HT-29 (cell line): ENCODE measurements around the gene ASB16. TPM values are rescaled to one million over a fixed set of nuclear protein-coding genes. Genes with fewer than 3 reads are reported as not detected.
A peak's percentile ranks its signal among the peaks of the same experiment; 100 is the strongest.

Source experiments
- DNase-seq: peaks from one replicate; pipeline ENCODE4 v3.0.0-alpha.2; 2015; ENCODE audit warnings: low spot score
- total RNA-seq: library from RNA; depleted of rRNA; stranded (reverse); fragments of >200 nt; shearing (Covaris generic); gene quantifications from 2 replicates; pipeline ENCODE4 v1.2.3, GENCODE V29; 2014

The ASB16 gene
- total RNA-seq, 1 experiment from 2014 or later, result 0.03 TPM

DNA sequence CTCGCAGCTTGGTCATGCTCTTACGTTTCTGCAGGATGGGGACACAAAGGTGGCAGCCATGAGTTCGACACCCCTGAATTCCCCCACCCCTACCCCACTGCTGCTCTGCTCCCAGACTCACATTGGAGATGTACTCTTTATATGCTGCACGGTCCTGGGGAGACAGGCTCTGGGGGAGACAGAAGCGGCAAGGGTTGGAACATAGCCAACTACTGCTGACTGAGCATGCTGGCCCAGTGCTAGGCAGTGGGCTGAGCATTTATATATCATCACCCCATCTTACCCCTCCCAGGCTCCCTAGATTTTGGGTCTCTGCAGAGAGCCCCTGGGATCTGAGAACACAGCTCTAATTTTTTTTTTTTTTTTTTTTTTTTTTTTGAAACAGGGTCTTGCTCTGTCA lies 37.2 kb downstream of the ASB16 start:
- no peak for DNase-seq

DNA sequence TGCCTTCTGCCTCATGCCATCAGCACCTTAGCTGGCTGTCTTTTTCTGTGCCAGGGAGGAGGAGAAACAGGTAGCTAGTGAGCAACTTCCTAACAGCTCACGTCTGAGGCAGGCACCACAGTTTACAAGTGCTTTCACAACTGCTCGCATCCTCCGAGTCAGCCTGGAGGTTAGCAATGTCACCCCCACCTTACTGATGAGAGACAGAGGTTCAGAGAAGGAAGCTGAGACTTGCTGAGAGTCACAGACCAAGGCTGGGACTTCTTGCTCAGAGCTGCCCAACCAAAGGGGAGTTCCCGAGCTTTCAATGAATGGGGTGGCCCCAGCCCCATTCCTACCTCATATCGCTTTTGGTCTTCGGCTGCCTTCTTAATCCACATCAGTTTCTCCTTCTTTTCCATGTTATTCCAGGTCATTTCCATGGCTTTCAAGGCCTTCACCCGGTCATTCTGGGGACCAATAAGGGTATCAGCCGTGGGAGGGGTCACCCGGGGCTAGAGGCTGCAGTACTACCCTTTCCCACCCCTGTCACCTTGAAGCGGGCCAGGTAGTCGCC lies 39.4 kb downstream of the ASB16 start:
- DNase-seq, result no peak

DNA sequence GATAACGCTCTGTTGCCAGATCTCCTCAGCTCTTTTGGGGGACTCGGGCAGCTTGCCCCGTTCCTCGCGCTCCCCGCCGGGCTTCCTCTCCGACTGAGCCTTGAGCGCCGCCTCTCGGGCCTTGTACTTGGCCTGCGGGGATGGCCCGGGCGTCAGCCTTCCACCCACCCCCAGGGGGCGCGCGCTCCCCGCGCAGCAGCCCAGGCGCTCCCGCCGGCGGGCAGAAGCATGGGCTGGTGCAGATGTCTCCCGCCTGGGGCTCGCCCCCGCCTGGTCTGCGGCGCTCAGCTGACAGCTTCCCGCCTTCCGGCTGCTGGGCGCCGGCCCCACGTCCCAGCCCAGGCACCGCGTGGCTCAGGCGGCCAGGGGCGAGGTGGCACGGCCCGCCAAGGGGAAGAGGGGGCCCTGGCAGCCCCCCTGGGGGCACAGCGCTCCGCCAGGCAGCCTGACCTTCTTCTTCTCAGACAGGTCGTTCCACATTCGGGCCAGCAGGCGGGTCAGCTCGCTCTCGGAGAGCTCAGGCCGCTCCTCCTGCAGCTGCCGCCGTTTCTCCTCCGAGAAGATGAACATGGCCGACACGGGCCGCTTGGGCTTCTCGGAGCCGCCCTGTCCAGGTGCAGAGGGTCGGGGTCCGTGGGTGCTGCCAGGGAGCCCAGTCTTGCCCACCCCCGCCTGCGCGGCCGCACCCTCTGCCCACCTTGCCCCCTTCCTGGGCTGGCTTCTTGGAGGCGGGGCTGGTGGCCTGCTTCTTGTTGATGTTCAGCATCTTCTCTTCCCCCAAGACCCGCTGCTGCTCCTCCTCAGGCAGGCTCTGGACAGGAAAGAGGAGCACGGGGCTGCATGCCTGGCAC lies 40.1 kb downstream of the ASB16 start:
- DNase-seq, result peak; percentile 85

DNA sequence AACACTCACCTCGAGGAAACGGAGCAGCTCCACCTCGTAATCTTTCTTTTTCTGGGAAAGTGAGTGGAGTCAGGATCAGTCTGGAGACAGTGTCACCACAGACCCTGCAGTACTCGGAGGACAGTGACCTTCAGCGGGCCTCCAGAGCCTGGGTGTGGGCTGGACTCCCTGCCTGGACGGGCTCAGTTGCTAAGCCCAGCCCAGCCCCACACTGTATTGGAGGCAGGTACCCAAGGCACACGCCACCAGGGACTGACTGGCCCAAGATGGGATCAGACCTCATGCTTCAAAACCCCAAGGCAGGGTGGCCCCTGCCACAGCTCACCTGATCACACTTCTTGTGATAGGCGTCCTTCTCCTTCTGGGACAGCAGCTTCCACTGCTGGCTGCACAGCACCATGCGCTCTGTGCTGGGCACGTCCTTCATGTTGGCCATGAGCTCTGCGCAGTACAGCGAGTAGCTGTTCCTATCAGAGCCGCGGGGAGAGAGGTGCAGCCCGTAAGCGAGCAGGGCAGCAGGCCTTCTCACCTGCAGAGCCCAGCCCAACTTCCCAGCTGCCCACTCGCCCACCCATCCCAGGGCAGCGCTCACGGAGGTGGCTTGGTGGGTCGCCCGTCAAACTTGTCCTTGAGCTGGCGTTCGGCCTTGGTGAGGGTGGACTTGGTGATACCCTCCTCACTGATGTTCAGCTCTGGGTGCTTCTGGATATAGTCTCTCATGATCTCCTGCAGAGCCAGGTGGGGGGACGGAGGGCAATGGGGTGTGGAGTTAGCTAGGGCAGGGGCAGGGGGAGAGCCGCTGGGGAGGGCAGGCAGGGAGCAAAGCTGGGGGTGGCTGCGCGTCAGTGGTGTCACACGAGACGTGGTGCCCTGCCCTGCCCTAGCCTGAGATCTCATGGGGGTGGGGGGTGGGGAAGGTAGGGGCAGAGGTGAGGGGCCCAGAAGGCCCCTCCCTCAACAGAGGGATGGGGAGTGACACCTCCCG lies 41.1 kb downstream of the ASB16 start:
- DNase-seq, result no peak

DNA sequence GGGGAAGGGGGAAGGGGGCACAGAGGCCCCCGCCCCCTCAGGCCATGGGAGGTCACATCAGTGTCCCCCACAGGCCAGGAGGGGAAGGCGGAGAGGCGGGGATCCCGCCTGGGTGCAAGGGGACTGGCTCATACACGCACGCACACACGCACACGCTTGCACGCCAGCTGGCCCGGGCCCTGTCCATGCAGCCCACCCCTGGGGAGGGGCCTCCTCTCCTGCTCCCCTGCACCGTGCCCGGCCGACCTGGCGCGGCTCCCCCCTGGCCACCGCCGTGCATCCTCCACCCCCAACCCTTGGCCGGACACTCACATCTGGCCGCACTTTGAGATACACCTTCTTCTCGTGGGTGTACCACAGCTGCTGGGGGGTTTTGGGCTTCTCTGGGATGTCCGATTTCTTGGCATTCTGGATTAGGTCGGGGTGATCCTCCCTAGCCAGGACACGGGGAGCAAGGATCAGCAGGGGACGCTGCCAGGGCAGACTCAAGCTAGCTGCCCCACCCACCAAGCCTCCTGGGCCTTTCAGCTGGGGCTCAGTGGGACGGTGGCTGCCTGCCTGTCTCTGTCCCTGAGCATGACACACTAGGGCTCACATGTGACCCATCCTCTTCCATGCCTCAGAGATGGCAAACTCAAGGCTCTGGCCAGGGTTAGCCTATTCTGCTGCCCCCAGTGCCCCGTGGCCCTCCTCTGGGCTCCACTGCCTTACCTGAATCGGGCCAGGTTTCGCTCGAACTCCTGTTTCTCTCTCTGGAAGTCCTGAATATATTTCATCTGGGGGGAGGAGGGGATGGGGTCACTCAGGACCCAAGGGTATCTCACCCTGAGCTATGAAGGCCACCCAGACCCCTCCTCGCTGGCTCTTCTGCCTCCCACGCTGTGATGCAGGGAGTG lies 42.3 kb downstream of the ASB16 start:
- no peak for DNase-seq

DNA sequence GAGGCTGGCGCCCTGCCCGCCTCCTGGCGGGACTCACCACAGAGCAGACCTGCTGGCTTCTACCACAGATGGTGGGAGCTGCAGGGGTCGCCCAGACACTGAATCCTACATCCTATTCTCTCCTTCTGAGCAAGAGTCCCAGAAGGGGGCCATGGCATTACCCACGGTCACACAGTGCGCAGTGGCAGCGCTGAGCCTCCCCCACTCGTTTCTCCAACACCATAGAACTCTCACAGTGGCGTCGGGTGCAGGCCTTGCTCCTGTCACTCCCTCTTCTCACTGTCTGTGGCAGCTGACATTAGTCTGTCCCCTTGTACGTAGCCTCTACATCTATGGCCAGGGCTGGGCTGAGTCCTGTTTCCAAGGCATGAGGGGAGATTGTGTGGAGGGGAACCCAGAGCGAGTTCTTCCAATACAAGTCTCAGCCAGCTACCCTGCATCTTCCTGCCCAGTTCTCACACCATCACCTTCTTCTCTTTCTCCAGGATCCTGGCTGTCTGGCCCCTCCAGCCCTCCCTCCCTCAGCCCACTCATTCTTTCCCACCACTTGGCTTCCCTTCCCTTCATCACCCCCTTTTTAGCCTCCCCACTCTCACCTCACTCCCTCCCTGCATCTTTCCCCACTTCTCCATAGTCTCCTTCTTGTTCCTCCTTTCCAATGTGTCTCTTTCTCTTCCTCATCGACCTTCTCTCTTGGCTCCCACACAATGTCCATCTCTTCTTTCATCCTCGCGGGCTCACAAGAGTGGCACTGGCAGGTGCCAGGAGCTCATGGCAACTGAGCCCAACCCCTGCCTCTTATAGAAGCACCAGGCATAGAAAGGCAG lies 43.1 kb downstream of the ASB16 start:
- no peak for DNase-seq

DNA sequence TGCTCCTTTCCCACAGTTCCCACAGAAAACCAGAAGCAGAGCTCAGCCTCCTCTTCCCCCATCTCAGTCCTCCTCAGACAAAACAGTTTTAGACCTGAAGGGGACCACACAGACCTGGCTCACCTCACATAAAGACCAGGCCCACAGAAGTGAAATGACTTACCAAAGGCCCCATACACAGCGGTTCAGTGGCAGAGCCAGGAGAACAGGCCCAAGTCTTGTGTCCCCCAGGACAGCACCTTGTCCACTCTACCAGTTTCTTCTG lies 43.7 kb downstream of the ASB16 start:
- no peak for DNase-seq

DNA sequence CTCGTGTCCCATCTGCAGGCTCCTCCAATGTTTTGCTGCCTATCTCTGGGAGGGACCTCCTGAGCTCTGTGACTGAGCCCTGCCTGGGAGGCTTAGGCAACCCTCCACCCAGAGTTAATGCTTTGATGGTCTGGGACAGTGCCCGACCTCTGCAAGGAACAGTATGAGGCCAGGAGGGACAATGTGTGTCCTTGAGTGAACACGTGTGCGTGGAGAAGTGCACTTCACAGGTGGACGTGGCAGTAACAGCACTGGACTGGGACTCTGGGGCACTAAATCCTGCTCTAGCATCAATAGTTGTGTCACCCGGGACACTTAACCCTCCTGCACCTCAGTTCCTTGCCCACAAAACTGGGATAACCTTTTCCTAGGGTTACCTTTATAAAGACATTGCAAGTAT lies 44.4 kb downstream of the ASB16 start:
- no peak for DNase-seq

DNA sequence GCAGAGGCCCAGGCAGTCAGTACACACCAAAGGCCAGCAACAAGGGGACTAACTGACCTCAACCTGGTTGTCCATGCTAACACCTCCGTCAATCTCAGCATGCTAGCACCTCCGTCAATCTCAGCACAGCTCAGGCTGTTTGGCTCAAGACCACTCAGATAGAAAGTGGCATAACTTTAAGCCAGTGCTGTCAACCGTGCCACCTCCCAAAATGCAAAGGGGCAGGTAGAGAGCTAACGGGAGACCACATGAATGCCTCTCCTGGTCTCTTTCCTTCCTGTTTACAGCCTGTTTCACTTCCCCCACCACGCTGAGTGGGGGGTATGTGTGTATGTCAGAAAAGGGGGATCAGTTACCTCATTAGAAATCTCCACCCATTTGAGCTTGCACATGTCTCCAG lies 45.7 kb downstream of the ASB16 start:
- DNase-seq, result no peak

DNA sequence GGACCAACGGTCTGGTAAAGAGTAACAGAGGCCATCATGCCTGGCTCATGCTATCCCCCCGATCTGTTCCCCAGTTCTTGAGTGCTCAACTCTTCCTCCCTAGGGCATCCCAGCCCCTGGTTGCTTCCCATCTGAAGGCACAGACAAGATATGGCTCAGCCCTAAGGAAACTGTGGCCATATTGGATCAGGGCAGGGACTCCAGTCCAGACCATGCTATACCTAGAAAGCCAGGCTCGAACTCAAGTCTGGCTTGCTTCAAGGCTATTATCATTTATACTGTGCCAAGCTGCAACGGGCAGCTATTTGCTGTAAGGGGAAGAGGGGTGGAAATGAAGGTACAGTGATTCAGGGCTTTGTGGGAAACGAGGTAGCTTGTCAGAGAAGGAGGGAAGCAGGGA lies 46.2 kb downstream of the ASB16 start:
- DNase-seq, result no peak

DNA sequence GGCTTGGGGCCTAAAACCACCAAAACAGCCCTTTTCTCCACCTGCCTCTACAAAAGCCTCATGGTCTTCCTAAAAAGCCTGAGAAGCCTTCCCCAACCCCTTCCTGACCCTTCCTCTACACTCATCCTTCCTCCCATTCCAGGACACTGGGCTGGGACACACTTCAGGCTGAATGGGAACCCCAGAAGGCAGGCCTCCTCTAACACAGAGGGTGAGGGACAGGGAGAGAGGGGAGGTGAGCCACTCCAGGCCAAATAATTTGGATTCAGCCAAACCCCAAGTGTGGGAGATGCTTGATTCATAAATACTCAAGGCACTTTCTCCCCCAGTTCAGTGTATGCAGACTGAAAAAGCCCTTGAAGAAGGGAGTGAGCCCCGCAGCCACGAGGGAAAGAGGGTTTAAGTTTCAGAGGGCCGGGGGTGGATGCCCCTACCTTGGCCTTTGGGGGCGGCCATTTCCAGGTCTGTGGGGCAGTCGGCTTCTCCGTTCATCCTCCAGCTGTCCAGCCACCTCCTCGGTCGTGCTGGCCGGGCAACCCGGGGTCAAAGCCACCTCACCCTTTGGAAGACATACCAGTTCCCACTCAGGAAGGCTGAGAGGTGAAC lies 47.3 kb downstream of the ASB16 start:
- DNase-seq, result no peak

DNA sequence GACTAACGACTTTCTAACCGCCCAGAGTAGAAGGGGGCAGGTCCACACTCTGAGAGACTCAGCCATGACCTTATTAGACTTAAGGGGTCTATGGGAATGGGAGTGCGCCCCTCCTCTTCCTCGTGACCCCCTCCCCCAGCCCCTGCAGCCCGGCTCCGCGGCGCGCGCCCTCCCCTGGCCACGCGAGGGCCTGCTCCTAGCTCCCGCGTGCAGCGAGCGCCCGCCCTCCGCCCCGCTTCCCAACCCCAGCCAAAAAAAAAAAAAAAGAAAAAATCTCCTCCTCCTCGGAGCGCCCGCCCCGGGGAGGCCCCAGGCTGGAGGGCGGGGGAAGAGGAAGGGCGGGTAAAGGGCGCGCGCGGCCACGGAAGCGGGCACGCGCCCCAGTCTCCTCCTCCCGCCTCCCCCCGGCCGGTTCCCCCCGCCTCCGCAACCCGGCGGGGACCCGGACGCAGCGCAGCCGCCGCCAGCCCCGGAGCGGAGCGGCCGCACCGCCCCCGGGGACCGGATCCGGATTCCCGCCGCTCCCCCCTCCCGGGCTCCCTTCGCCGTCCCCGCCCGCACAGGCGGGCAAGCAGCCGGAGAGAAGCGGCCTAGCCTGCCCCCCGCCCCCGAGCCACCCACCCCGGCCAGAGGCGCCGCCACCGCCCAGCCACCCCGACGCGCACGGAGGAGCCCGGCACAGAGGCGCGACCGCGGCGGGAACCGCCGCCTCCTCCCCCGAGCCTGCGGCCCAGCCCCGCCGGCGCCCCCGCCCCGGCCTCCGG lies 48.0 kb downstream of the ASB16 start:
- DNase-seq, result peak; percentile 89

DNA sequence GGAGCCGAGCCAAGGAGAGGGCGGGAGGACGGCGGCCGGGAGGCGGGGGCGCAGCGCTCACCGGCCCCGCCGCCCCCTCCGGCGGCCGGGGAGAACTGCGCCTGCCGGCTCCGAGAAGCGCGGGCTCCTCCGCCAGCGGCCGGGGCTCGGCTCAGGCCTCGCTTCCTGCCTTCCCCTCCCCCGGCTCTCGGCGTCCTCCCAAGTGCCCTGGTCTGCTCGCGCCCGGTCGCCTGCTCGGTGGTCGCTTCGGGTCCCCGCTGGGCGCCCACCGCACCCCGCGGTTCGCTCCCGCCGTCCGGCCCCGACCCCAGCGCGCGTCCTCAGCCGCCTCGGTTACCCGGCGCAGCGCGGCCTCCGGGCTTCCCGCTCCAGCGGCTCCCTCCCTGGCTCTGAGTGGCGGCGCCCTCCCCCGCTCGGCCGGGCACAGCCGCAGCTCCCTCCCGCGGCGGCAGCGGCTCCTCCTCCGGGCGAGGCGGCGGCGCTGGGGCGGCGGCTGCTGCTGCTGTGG lies 48.7 kb downstream of the ASB16 start:
- peak; percentile 68 for DNase-seq

DNA sequence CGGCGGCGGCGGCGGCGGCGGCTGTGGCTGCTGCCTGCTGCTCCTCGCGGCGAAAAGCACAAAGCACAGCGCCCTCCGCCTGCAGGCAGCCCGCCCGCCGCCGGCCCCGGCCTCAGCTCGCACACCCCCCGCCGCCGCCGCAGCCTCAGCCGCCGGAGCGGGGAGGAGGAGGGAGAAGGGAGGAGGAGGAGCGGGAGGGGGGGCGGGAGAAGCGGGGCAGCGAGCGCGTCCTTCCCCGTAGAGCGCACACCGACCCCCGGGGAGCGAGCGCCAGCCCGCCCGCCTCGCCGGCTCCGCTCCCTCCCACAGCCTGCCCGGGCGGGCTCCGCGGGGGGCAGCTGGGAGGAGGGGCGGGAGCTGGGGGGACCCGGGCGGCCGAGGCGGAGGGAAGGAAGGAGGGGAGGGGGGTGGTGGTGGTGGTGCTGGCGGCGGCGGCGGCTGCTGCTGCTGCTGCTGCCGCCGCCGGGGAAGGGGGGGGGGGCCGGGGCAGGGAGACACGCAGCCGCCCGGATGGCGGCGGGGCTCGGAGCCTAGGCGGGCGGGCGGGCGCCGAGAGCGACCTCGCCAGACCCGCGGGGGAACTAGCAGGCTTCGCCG lies 49.2 kb downstream of the ASB16 start, which contains the start of gene UBTF:
UBTF (minus strand) TSS at position 60 of the 597 bp plus-strand sequence. CDS start 1,446 bp downstream, outside the sequence.
- DNase-seq, result peak; percentile 46

DNA sequence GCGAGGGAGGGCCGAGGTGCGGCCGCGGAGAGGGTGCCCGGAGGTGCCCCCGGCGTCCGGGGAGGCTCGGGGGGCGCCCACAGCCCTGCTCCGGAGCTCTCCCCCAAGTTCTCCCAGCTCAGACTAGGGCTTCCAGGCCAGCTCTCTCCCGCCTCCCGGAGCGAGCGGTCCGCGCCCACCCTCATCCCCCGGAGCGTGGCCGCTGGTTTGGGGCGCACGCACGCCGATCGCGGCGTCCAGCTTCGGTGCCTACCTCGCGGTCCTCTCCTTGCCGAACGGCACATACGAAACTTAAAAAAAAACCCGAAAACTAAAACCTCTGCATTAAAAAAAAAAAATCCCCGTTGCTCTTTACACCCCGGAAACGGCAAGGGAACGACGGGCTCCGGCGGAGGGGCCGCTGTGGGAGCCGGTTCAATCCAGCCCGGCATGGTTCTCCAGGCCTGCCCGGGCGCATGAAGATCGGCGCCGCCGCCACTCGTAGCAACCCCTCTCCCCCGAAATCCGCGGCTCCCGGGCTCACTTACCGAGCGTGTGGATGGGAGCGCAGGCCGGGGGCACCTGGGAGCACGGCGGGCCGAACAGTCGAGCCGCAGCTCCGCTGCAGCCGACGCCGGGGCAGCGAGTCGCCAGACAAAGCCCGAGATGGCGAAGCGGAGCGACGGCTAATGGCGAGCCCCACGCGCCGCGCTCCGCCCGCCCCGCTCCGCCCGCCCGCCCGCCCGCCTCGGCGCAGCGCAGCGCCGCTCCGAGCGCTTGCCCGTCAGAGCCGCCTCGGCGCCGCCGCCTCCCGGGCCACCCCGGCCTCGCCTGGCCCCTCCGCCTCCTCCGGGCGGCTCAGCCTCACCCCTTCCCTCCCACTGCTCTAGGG lies 49.9 kb downstream of the ASB16 start:
- DNase-seq, result peak; percentile 38

DNA sequence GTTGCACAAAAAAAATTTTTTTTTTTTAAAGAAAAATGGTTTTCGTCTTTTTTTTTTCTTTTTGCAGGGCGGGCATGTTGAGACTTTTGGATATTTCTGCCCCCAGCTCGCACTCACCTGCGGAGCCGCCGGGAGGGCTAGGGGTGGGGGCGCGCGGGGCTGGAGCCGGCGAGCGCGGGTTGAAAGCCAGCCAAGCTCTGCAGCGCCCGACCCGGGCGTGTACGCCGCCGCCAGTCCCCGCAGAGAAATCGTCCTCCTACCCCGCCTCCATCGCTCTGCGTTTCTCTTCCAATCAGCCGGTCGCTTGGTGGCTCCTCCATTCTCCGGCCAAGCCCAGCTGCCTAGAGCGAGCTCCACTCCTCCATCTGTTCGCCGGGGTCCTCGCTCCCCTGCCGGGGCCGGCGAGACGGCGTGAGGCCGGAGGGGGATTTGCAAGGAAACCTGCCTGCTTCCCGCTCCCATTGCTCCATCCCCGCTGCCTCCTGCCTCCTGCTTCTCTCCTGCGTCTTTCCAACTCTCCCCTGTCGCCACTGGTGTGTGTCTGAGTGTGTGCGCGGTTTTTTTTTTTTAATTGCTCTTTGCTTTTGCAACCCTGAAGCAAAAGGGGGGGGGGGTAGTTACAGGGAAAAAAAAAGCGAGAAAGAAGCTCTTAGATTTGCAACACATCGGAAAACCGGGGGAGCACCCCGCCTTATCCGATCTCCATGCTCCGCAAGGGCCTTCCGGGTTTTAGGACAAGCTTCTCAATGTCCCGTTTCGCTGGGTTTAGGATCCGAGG lies 50.8 kb downstream of the ASB16 start:
- DNase-seq, result peak; percentile 67

DNA sequence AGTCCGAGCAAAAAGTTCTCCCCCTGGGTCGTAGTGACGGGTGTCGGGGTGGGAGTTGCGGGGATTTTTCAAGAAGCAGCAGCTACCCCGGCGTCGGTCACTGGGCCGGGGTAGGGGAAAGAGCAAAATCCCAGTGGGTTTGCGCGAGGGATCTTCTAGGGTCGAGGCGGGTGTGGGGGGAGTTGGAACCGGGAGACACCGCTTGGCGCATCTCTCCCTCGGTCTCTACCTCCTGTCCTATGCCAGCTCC lies 51.3 kb downstream of the ASB16 start:
- DNase-seq, result no peak
